Islet precursor cell (in vitro differentiated cells): ENCODE data around the gene TMEM59.

ENCODE experiments used
- DNase-seq: peaks from one replicate; pipeline ENCODE4 v3.0.0-alpha.2; 2018

The TMEM59 gene

GRCh38 chr1:53981220-53981619 is 71.8 kb downstream of the TMEM59 start:
- no peak for DNase-seq

- DNase-seq: peak; percentile 53
Observed at GRCh38 chr1:53979712-53980450, 73.1 kb downstream of the TMEM59 start.
